ENCODE data around the gene YWHAH. TPM values are rescaled to one million over a fixed set of nuclear protein-coding genes. Genes with fewer than 3 reads are reported as not detected.

Gene YWHAH
- total and polyA plus RNA-seq, 7 donors, result 85.8 to 171 (median 106) TPM

DNA sequence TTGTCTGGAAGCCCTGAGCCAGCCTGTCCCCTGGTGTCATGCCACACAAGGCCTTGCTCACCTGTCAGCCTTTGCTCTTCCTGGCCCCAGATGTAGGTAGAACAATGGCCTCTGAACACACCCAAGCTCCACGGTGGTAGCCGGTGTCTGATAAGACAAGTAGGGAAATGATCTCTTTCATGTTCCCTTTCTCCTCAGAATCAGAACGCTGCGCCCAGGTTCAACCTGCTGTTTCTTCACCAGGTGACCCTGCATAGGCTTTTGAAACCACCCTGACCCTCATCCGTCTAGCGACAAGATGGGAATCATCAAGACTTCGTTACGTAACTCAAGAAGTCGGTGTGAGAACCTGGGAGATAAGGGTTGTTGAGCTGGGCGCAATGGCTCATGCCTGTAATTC, 28.7 kb upstream of the YWHAH start:
- Histone ChIP-seq H3K27ac (no peak overlapping the region), H3K36me3 (no peaks in the 10 kb centered on the region), H3K4me1 (no peaks in the 10 kb centered on the region), H3K27me3 (no peaks in the 10 kb centered on the region), H3K9me3 (no peaks in the 10 kb centered on the region), H3K4me3 (no peak overlapping the region)
- TF ChIP-seq POLR2AphosphoS5 (IDR thresholded peaks at IDR 0.05), result no peak
- TF ChIP-seq POLR2A (IDR thresholded peaks at IDR 0.05), result no peak
- TF ChIP-seq EP300 (IDR thresholded peaks at IDR 0.05), result no peak
- TF ChIP-seq, protein P1, sequence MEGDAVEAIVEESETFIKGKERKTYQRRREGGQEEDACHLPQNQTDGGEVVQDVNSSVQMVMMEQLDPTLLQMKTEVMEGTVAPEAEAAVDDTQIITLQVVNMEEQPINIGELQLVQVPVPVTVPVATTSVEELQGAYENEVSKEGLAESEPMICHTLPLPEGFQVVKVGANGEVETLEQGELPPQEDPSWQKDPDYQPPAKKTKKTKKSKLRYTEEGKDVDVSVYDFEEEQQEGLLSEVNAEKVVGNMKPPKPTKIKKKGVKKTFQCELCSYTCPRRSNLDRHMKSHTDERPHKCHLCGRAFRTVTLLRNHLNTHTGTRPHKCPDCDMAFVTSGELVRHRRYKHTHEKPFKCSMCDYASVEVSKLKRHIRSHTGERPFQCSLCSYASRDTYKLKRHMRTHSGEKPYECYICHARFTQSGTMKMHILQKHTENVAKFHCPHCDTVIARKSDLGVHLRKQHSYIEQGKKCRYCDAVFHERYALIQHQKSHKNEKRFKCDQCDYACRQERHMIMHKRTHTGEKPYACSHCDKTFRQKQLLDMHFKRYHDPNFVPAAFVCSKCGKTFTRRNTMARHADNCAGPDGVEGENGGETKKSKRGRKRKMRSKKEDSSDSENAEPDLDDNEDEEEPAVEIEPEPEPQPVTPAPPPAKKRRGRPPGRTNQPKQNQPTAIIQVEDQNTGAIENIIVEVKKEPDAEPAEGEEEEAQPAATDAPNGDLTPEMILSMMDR (IDR thresholded peaks at IDR 0.05), result no peak
- intact Hi-C loops (cut with DNase I), result no loop called here
- 66 to 87% methylated on average over 10 of the region's 10 CpGs for WGBS, 2 donors
- DNase-seq, result no peak

DNA sequence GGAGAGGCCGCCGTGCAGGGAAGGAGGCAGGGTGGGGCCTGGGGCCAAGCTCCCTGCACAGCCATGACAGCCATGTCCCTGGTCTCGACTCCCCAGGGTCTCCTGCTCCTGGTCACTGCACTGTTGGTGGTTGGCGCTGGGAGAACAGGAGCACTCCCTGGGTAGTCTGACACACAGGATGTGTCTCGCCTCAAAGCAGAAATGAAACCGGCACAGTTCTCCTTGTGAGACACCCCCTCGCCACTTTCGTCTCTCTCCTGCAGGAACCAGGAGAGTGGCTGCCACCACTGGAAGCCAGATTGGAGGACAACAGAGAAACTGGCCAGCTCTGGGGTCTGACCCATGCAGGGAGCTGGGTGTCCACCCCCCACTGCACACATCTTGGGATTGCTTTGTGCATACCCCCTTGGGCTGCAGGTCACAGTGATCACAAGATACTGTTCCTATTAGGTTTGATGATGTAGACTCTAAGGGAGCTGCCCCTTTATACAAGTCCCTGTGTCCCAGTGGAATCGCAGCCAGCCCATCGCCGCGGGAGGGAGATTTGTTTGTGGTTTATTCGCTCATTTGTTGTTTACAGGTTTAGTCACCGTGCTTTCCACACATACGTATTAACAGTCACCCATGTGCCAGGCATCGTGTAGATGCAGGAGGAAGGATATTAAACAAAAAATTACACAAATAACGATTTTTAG, 27.0 kb upstream of the YWHAH start:
- Histone ChIP-seq H3K36me3 (no peaks in the 10 kb centered on the region), H3K4me3 (no peak overlapping the region), H3K9me3 (no peaks in the 10 kb centered on the region), H3K27me3 (no peaks in the 10 kb centered on the region), H3K4me1 (no peaks in the 10 kb centered on the region), H3K27ac (no peak overlapping the region)
- intact Hi-C loops (cut with DNase I), result no loop called here
- TF ChIP-seq, protein P1 (IDR thresholded peaks at IDR 0.05), result no peak
- TF ChIP-seq POLR2AphosphoS5 (IDR thresholded peaks at IDR 0.05) (no peak), POLR2A (IDR thresholded peaks at IDR 0.05) (no peak)
- 68 to 80% methylated on average over 17 of the region's 17 CpGs for WGBS, 2 donors
- DNase-seq, result no peak

DNA sequence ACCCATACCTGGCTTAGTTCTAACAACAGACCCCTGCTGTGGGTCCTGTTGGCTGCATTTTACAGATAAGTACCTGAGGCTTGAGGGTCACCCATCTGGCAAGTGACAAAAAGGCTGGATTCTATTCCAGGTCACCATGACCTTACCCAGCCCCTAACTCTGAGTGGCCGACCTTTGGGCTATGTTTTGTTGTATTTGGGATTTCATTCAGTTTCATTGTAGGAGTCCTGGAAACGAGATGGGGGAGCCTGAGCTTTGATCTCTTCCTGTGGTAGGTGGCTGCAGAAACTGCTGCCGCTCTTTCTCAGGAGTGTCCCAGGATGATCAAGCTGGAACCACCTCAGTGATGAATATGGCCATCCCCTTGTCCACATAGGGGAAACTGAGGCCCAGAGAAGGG, 24.6 kb upstream of the YWHAH start:
- DNase-seq, result no peak
- H3K27me3 ChIP-seq, result no peaks in the 10 kb centered on the region
- TF ChIP-seq EP300 (IDR thresholded peaks at IDR 0.05), result no peak
- no peak for TF ChIP-seq POLR2A (IDR thresholded peaks at IDR 0.05)
- TF ChIP-seq, protein P1 (IDR thresholded peaks at IDR 0.05), result no peak
- no peak for TF ChIP-seq POLR2AphosphoS5 (IDR thresholded peaks at IDR 0.05)
- no peaks in the 10 kb centered on the region for H3K4me1 ChIP-seq
- no peaks in the 10 kb centered on the region for H3K36me3 ChIP-seq
- no peaks in the 10 kb centered on the region for H3K9me3 ChIP-seq
- H3K4me3 ChIP-seq, result no peak overlapping the region
- no peak overlapping the region for H3K27ac ChIP-seq
- WGBS, 2 donors, result 83 to 86% methylated on average over 3 of the region's 3 CpGs
- intact Hi-C loops (cut with DNase I), result no loop called here

DNA sequence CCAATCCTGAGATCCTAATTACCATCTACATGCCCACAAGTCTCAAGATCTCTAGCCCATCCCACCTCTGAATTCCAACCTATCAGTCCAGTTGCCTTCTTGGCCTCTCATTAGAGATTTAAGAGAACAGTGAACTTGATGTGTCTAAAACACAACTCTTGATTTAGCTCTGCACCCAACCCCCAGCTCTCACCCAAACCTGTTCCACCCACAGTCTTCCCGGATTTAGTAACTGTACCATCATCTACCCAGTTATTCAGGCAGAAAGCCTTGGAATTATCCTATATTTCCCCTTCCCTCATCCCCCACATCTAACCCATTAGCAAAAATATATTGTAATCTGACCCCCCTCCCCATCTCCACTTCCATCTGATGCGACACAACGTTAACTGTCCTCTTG, 24.0 kb upstream of the YWHAH start:
- H3K27me3 ChIP-seq, result no peaks in the 10 kb centered on the region
- no peak overlapping the region for H3K4me3 ChIP-seq
- intact Hi-C loops (cut with DNase I), result no loop called here
- WGBS, 2 donors, result 91 to 94% methylated on average over 3 of the region's 3 CpGs
- no peaks in the 10 kb centered on the region for H3K36me3 ChIP-seq
- H3K9me3 ChIP-seq, result no peaks in the 10 kb centered on the region
- no peaks in the 10 kb centered on the region for H3K4me1 ChIP-seq
- TF ChIP-seq POLR2A (IDR thresholded peaks at IDR 0.05) (no peak), POLR2AphosphoS5 (IDR thresholded peaks at IDR 0.05) (no peak), EP300 (IDR thresholded peaks at IDR 0.05) (no peak)
- TF ChIP-seq, protein P1 (IDR thresholded peaks at IDR 0.05), result no peak
- no peak overlapping the region for H3K27ac ChIP-seq
- no peak for DNase-seq

DNA sequence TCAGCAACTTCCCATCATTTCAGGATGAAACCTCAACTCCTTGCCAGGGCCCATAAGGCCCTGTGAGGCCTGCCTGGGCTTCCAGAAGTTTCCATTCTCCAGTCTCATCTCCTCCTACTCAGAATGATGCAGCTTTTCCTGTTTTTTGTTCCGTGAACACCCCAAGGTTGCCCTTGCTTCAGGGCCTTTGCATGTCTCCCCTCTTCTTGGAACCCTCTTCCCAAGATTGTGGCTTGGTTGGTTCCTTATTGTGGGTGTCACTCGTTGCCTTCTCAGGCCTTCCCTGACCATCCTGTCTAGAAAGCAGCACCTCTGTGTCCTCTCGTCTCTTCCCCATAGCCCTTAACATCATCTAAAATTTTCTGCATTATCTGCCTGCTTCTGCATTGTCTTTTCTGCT, 23.2 kb upstream of the YWHAH start:
- no peaks in the 10 kb centered on the region for H3K36me3 ChIP-seq
- H3K27ac ChIP-seq, result no peak overlapping the region
- H3K4me3 ChIP-seq, result no peak overlapping the region
- no peaks in the 10 kb centered on the region for H3K9me3 ChIP-seq
- 85 to 90% methylated on average over 3 of the region's 3 CpGs for WGBS, 2 donors
- no peaks in the 10 kb centered on the region for H3K27me3 ChIP-seq
- no peaks in the 10 kb centered on the region for H3K4me1 ChIP-seq
- no peak for TF ChIP-seq POLR2A (IDR thresholded peaks at IDR 0.05)
- no peak for TF ChIP-seq POLR2AphosphoS5 (IDR thresholded peaks at IDR 0.05)
- TF ChIP-seq, protein P1 (IDR thresholded peaks at IDR 0.05), result no peak
- TF ChIP-seq EP300 (IDR thresholded peaks at IDR 0.05), result no peak
- no peak for DNase-seq
- intact Hi-C loops (cut with DNase I), result no loop called here
